Fibroblast of the aortic adventitia (primary cell): ENCODE measurements around the gene COX4I2. TPM values are rescaled to one million over a fixed set of nuclear protein-coding genes. Genes with fewer than 3 reads are reported as not detected.
A peak's percentile ranks its signal among the peaks of the same experiment; 100 is the strongest.

Source experiments
- DNase-seq: peaks from one replicate; pipeline ENCODE4 v3.0.0-alpha.2; 2010; ENCODE audit warnings: low read depth
- H3K4me3 ChIP-seq: 2 replicates; pipeline ENCODE4 v1.5.1; 2011; ENCODE audit warnings: low read depth, mild to moderate bottlenecking, control low read depth, low read length, moderate library complexity
- total RNA-seq: library from RNA; depleted of rRNA; stranded (reverse); fragments of >200 nt; gene quantifications from 2 replicates; pipeline ENCODE4 v1.2.3, GENCODE V29; 2012; ENCODE audit warnings: low replicate concordance
- TF ChIP-seq, protein P1 (sequence below): IDR thresholded peaks from 2 replicates; pipeline ENCODE4 v1.5.1; 2011; ENCODE audit warnings: mild to moderate bottlenecking, low read length, control low read depth, inconsistent platforms; ENCODE audit not compliant: insufficient read depth

COX4I2 gene
- total RNA-seq, 1 donor, result not detected

DNA sequence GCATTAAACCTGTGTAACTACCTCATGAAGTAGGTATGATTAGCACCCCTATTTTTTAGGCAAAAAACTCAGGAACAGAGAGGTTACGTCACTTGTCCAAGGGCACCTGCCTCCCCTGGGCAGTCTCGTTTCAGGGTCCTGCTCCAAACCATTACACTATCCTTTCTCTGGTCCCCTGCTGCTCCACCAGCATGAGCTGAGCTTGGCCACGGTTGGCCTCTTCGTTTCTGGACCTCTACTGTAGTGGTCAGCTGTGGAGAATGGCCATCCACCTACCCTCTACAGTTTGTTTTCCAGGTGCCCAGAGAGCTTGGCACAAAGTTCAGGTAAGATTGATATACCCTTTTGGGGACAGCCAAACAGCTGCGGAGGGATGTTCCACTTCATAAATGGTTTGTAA, 16.8 kb downstream of the COX4I2 start:
- no peak overlapping the region for H3K4me3 ChIP-seq
- TF ChIP-seq, protein P1, sequence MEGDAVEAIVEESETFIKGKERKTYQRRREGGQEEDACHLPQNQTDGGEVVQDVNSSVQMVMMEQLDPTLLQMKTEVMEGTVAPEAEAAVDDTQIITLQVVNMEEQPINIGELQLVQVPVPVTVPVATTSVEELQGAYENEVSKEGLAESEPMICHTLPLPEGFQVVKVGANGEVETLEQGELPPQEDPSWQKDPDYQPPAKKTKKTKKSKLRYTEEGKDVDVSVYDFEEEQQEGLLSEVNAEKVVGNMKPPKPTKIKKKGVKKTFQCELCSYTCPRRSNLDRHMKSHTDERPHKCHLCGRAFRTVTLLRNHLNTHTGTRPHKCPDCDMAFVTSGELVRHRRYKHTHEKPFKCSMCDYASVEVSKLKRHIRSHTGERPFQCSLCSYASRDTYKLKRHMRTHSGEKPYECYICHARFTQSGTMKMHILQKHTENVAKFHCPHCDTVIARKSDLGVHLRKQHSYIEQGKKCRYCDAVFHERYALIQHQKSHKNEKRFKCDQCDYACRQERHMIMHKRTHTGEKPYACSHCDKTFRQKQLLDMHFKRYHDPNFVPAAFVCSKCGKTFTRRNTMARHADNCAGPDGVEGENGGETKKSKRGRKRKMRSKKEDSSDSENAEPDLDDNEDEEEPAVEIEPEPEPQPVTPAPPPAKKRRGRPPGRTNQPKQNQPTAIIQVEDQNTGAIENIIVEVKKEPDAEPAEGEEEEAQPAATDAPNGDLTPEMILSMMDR, result no peak
- no peak for DNase-seq

DNA sequence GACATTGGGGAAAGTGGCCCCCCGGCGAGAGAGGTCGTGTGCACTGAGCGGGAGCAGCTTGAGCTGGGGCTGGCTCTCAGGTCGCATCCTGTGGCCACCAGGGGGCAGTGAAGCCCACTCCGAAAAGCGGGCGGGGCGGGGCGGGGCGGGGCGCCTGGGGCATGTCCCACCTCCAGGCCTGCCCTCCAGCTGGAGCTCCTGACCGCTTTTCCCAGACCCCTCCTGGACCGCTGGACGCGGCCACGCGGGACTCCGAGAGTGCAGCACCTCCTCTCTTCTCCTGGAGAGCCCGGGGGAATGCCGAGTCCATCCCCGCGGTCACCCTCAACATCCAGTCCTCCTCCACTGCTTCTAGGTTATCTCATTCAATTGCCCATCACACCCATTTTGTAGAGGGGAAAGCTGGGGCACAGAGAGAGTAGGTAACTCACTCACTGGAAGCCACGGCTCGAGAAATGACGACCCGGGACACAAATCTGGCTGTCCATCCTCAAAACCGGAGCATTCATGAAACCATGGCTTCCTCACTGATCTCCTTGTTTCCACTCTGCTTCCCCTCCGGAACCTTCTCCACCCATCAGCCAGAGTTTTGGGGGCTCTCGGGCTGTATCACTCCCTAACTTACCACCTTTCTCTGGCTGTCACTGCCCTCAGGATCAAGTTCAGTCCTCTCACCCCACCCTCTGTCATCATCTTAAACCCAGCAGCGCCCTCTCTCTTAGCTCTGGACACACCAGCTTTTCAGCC, 24.1 kb downstream of the COX4I2 start:
- H3K4me3 ChIP-seq, result peak overlapping the region; percentile 50
- TF ChIP-seq, protein P1, result peak; percentile 72
- DNase-seq, result peak; percentile 65

DNA sequence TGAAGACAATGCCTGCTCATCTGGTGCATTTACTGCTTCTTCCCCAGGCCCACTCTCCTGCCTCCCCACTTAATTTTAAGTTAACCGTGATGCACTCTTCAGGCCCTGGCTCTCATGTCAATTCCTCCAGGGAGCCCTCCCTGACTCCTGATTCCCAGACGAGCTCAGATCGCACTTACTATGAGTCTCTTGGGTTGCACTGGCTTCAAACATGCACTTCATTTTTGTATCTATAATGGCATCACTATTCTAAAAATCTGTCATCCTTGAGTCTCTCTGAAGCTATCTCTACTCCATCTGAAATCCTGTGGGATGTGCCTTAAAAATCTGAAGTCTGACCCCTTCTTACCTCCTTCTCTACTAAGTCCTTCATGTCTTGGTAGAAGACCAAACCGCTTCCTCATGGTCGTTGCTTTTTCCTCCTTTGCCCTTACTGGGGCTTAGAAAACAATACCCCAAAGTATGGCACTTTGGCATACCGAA, 24.7 kb downstream of the COX4I2 start:
- DNase-seq, result no peak
- TF ChIP-seq, protein P1, result no peak
- no peak overlapping the region for H3K4me3 ChIP-seq

DNA sequence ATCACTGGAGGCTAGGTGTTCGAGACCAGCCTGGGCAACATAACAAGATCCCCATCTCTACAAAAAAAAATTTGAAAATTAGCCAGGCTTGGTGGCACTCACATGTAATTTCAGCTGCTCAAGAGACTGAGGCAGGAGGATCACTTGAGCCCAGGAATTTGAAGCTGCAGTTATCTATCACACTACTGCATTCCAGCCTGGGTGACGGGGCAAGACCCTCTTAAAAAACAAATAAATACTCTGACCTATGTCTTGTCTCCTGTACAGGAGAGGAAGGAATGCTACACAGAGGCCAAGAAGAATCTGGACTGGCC, 25.8 kb downstream of the COX4I2 start:
- TF ChIP-seq, protein P1, result no peak
- no peak for DNase-seq
- H3K4me3 ChIP-seq, result no peak overlapping the region

DNA sequence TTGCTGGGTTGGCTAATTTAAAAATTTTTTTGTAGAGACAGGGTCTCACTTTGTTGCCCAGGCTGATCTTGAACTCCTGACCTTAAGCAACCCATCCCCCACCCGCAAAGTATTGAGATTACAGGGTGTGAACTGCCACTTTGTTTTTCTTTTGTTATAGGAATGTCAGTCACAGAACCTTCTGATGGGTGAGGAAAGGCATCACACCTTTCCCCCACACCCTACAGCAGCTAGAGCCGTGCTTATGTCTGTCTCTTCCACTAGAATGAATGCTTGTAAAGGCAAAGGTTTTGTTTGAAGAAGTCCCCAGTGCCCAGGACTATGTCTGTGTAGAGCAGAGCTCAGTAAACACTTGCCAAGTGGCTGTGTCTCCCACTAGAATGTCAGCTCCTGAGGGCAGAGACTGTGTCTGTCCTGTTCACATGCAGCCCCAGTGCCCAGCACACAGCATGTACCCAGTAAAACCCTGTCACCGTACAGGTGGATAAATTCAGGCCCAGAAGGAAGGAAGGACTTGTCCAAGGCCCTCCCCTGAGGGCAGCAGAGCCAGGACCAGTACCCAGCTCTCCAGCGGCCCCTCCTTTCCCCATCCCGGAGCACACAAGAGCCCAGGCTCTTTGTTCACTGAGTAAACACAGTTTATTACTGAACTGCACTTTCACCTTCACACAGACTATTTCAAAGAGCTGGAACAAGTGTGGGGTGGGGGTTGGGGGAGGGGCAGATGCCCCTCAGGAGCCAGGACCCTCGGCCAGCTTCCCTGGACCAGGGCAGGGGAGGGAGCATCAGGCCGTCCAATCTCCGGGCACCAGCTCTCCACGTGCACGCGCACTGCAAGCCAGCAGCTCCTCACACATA, 26.4 kb downstream of the COX4I2 start:
- TF ChIP-seq, protein P1, result no peak
- no peak overlapping the region for H3K4me3 ChIP-seq
- DNase-seq, result no peak

DNA sequence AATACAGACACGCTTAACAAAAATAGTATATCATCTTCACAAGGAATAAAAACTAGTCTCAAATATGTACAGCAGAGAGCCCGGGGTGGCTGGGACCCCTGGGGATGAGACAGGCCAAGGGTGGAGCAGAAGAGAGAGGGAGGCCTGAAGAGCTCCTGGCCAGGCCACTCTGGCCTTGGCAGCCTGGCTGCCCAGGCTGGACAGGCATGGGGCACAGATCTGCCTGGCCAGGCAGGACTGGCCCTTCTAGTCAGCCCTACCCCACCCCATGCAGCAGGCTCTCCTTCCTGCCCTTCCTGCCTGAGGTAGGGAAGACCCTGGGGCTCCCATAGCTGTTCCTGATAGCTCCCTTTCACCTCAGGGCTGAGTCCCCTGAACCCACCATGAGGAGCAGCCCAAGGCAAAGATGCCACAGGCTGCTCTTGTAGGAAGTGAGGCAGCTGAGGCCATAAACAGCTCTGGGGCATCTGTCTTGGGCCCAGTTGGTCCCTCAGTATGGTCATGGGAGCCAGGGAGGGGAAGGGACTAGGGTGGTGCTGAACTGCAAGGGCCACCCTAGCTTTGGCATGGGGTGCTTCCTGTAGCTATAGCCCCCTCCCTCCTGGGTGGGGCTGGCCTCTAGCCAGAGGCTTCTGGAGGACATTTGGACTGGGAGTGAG, 27.1 kb downstream of the COX4I2 start:
- no peak overlapping the region for H3K4me3 ChIP-seq
- TF ChIP-seq, protein P1, result no peak
- DNase-seq, result no peak
